Measurements from ENCODE around the gene SPRING1. TPM values are rescaled to one million over a fixed set of nuclear protein-coding genes. Genes with fewer than 3 reads are reported as not detected.
A peak's percentile ranks its signal among the peaks of the same experiment; 100 is the strongest.

SPRING1 gene
- total and polyA plus RNA-seq, 7 experiments from 2014 or later, result 12.1 to 29.5 (median 23.5) TPM

GRCh38 chr12:116712458-116713303 is 25.2 kb downstream of the SPRING1 start:
- CTCF ChIA-PET, result no interaction called here
- intact Hi-C loops (cut with micrococcal nuclease), result no loop called here
- POLR2A ChIA-PET, result no interaction called here

GRCh38 chr12:116710370-116711150 is 27.3 kb downstream of the SPRING1 start:
- no peak overlapping the region for H3K27ac Mint-ChIP-seq

More at GRCh38 chr12:116712458-116713303, 25.2 kb downstream of the SPRING1 start:
- no peaks in the 10 kb centered on the region for H3K9me3 ChIP-seq (ENCODE audit: control insufficient read depth in 2 of 3, low read length in 3 of 3)
- H3K4me1 Mint-ChIP-seq, result peaks cover 7 to 11% (median 9%) of the 10 kb centered on the region in 7 donors
- H3K27me3 Mint-ChIP-seq, result peaks cover 0 to 25% (median 6%) of the 10 kb centered on the region in 5 donors
- H3K4me3 Mint-ChIP-seq, result no peak overlapping the region
- peak overlapping the region in 3 of 9 donors; percentile 20 to 74 (median 44) for H3K27ac Mint-ChIP-seq
- no peak for DNase-seq
- H3K4me1 ChIP-seq (ENCODE audit: control insufficient read depth in 2 of 2, insufficient read depth in 2 of 2, low read length in 2 of 2), result peaks cover 0 to 9% of the 10 kb centered on the region in 2 donors
- H3K9me3 Mint-ChIP-seq, result peaks cover 0 to 2% (median 0%) of the 10 kb centered on the region in 11 donors
- no peak for ATAC-seq
- H3K4me3 ChIP-seq (ENCODE audit: low read length), result no peak overlapping the region
- no peaks in the 10 kb centered on the region for H3K27me3 ChIP-seq (ENCODE audit: control insufficient read depth in 2 of 2, insufficient read depth in 2 of 2, low read length in 2 of 2)
- H3K27ac ChIP-seq (ENCODE audit: low read depth, low read length), result no peak overlapping the region
- H3K36me3 ChIP-seq (ENCODE audit: control insufficient read depth in 2 of 3, insufficient read depth in 3 of 3, low read length in 3 of 3), result peaks cover 0 to 28% (median 0%) of the 10 kb centered on the region in 3 experiments
- H3K36me3 Mint-ChIP-seq, result peaks cover 6 to 19% (median 13%) of the 10 kb centered on the region in 5 donors

GRCh38 chr12:116709768-116710167 is 28.1 kb downstream of the SPRING1 start:
- H3K4me3 Mint-ChIP-seq, result no peak overlapping the region
- intact Hi-C loops (cut with micrococcal nuclease), result loop anchor here (1.0 to 10.0 kb wide), 8 partner anchors 433 to 875 kb away; partner anchors contain the start of gene MED13L (in 1 of the 2)
- peaks cover 0 to 9% of the 10 kb centered on the region in 2 donors for H3K4me1 ChIP-seq (ENCODE audit: control insufficient read depth in 2 of 2, insufficient read depth in 2 of 2, low read length in 2 of 2)
- ChIA-PET POLR2A (interaction anchor here (0.6 kb wide), 1 partner anchor 229 kb away, joined by 3 read pairs; no protein-coding TSS in a partner anchor), CTCF (interaction anchor here (0.5 to 2.7 kb wide), 16 partner anchors 8 to 727 kb away, joined by 3 to 11 read pairs (median 4); no protein-coding TSS in a partner anchor)
- no peaks in the 10 kb centered on the region for H3K9me3 ChIP-seq (ENCODE audit: control insufficient read depth in 2 of 3, low read length in 3 of 3)
- H3K36me3 ChIP-seq (ENCODE audit: control insufficient read depth in 2 of 3, insufficient read depth in 3 of 3, low read length in 3 of 3), result peaks cover 0 to under 1% (median 0%) of the 10 kb centered on the region in 3 experiments
- H3K27ac ChIP-seq (ENCODE audit: low read depth, low read length), result no peak overlapping the region
- no peak for DNase-seq
- no peaks in the 10 kb centered on the region for H3K27me3 ChIP-seq (ENCODE audit: control insufficient read depth in 2 of 2, insufficient read depth in 2 of 2, low read length in 2 of 2)
- peaks cover 0 to 2% (median 0%) of the 10 kb centered on the region in 5 donors for H3K36me3 Mint-ChIP-seq
- H3K27ac Mint-ChIP-seq, result no peak overlapping the region
- peaks cover 0 to 30% (median 6%) of the 10 kb centered on the region in 5 donors for H3K27me3 Mint-ChIP-seq
- ATAC-seq, result no peak
- peaks cover 7 to 11% (median 9%) of the 10 kb centered on the region in 7 donors for H3K4me1 Mint-ChIP-seq
- peaks cover 0 to 2% (median 0%) of the 10 kb centered on the region in 11 donors for H3K9me3 Mint-ChIP-seq
- no peak overlapping the region for H3K4me3 ChIP-seq (ENCODE audit: low read length)

More at GRCh38 chr12:116710370-116711150, 27.3 kb downstream of the SPRING1 start:
- Histone ChIP-seq H3K27me3 (ENCODE audit: control insufficient read depth in 2 of 2, insufficient read depth in 2 of 2, low read length in 2 of 2) (no peaks in the 10 kb centered on the region), H3K36me3 (ENCODE audit: control insufficient read depth in 2 of 3, insufficient read depth in 3 of 3, low read length in 3 of 3) (peaks cover 0 to 8% (median 0%) of the 10 kb centered on the region in 3 experiments), H3K4me3 (ENCODE audit: low read length) (no peak overlapping the region), H3K27ac (ENCODE audit: low read depth, low read length) (no peak overlapping the region), H3K9me3 (ENCODE audit: control insufficient read depth in 2 of 3, low read length in 3 of 3) (no peaks in the 10 kb centered on the region), H3K4me1 (ENCODE audit: control insufficient read depth in 2 of 2, insufficient read depth in 2 of 2, low read length in 2 of 2) (peaks cover 0 to 9% of the 10 kb centered on the region in 2 donors)
- intact Hi-C loops (cut with micrococcal nuclease), result no loop called here
- peaks cover 7 to 11% (median 9%) of the 10 kb centered on the region in 7 donors for H3K4me1 Mint-ChIP-seq
- peaks cover 0 to 2% (median 0%) of the 10 kb centered on the region in 11 donors for H3K9me3 Mint-ChIP-seq
- peaks cover 0 to 2% (median under 1%) of the 10 kb centered on the region in 5 donors for H3K36me3 Mint-ChIP-seq
- no peak for DNase-seq
- peaks cover 0 to 30% (median 6%) of the 10 kb centered on the region in 5 donors for H3K27me3 Mint-ChIP-seq
- ChIA-PET CTCF (interaction anchor here (0.6 to 2.7 kb wide), 8 partner anchors 9 to 713 kb away, joined by 3 to 11 read pairs (median 4); no protein-coding TSS in a partner anchor), POLR2A (no interaction called here)
- H3K4me3 Mint-ChIP-seq, result no peak overlapping the region
- ATAC-seq, result no peak

GRCh38 chr12:116708826-116709756 is 28.8 kb downstream of the SPRING1 start:
- intact Hi-C loops (cut with micrococcal nuclease), result loop anchor here (1.0 to 10.0 kb wide), 8 partner anchors 432 to 876 kb away; partner anchors contain the start of gene MED13L (in 1 of the 2)
- Histone ChIP-seq H3K27ac (ENCODE audit: low read depth, low read length) (no peak overlapping the region), H3K36me3 (ENCODE audit: control insufficient read depth in 2 of 3, insufficient read depth in 3 of 3, low read length in 3 of 3) (no peaks in the 10 kb centered on the region), H3K27me3 (ENCODE audit: control insufficient read depth in 2 of 2, insufficient read depth in 2 of 2, low read length in 2 of 2) (no peaks in the 10 kb centered on the region), H3K4me3 (ENCODE audit: low read length) (no peak overlapping the region), H3K9me3 (ENCODE audit: control insufficient read depth in 2 of 3, low read length in 3 of 3) (no peaks in the 10 kb centered on the region), H3K4me1 (ENCODE audit: control insufficient read depth in 2 of 2, insufficient read depth in 2 of 2, low read length in 2 of 2) (peaks cover 0 to 9% of the 10 kb centered on the region in 2 donors)
- peaks cover 0 to 2% (median 0%) of the 10 kb centered on the region in 11 donors for H3K9me3 Mint-ChIP-seq
- peak; percentile 23 to 63 (median 50) for DNase-seq
- peaks cover 0 to 30% (median 6%) of the 10 kb centered on the region in 5 donors for H3K27me3 Mint-ChIP-seq
- POLR2A ChIA-PET, result interaction anchor here (0.6 kb wide), 1 partner anchor 230 kb away, joined by 3 read pairs; no protein-coding TSS in a partner anchor
- H3K27ac Mint-ChIP-seq, result peak overlapping the region in 3 of 9 donors; percentile 35 to 68 (median 57)
- peaks cover 7 to 11% (median 9%) of the 10 kb centered on the region in 7 donors for H3K4me1 Mint-ChIP-seq
- ATAC-seq, result peak; percentile 88
- CTCF ChIA-PET, result interaction anchor here (0.5 to 2.7 kb wide), 25 partner anchors 9 to 792 kb away, joined by 3 to 11 read pairs (median 3); no protein-coding TSS in a partner anchor
- peak overlapping the region in 9 of 10 donors; percentile 30 to 81 (median 63) for H3K4me3 Mint-ChIP-seq
- peaks cover 0 to 2% (median 0%) of the 10 kb centered on the region in 5 donors for H3K36me3 Mint-ChIP-seq

GRCh38 chr12:116707751-116708150 is 30.1 kb downstream of the SPRING1 start:
- ATAC-seq (no peak), DNase-seq (no peak)
- Mint-ChIP-seq H3K4me1 (peaks cover 12 to 14% (median 13%) of the 10 kb centered on the region in 7 donors), H3K9me3 (peaks cover 0 to 2% (median 0%) of the 10 kb centered on the region in 11 donors), H3K36me3 (peaks cover 0 to 2% (median 0%) of the 10 kb centered on the region in 5 donors), H3K27me3 (peaks cover 4 to 32% (median 9%) of the 10 kb centered on the region in 5 donors), H3K4me3 (peak overlapping the region in 1 of 10 donors; percentile 20), H3K27ac (no peak overlapping the region)
- POLR2A ChIA-PET, result no interaction called here
- Histone ChIP-seq H3K27me3 (ENCODE audit: control insufficient read depth in 2 of 2, insufficient read depth in 2 of 2, low read length in 2 of 2) (no peaks in the 10 kb centered on the region), H3K36me3 (ENCODE audit: control insufficient read depth in 2 of 3, insufficient read depth in 3 of 3, low read length in 3 of 3) (no peaks in the 10 kb centered on the region), H3K27ac (ENCODE audit: low read depth, low read length) (no peak overlapping the region), H3K4me3 (ENCODE audit: low read length) (no peak overlapping the region), H3K4me1 (ENCODE audit: control insufficient read depth in 2 of 2, insufficient read depth in 2 of 2, low read length in 2 of 2) (peaks cover 0 to 12% of the 10 kb centered on the region in 2 donors), H3K9me3 (ENCODE audit: control insufficient read depth in 2 of 3, low read length in 3 of 3) (no peaks in the 10 kb centered on the region)
- CTCF ChIA-PET, result interaction anchor here (2.5 kb wide), 1 partner anchor 710 kb away, joined by 11 read pairs; no protein-coding TSS in a partner anchor
- intact Hi-C loops (cut with micrococcal nuclease), result loop anchor here (2.0 to 10.0 kb wide), 5 partner anchors 431 to 877 kb away; partner anchors contain the start of gene MED13L (in 1 of the 2)
